Activated naive CD4-positive, alpha-beta T cell treated with Interleukin-2 at 50 U/mL for 16 hours (primary cell): ENCODE results near the gene CBARP.
"Not testable (repeated sequence)": the region's sequence is repeated elsewhere in the genome, so short reads cannot be mapped to it uniquely, and the experiment has no call there.

ENCODE experiments used
- DNase-seq: peaks from one replicate; pipeline ENCODE4 v3.0.0-alpha.2; 2020

CBARP gene

DNA sequence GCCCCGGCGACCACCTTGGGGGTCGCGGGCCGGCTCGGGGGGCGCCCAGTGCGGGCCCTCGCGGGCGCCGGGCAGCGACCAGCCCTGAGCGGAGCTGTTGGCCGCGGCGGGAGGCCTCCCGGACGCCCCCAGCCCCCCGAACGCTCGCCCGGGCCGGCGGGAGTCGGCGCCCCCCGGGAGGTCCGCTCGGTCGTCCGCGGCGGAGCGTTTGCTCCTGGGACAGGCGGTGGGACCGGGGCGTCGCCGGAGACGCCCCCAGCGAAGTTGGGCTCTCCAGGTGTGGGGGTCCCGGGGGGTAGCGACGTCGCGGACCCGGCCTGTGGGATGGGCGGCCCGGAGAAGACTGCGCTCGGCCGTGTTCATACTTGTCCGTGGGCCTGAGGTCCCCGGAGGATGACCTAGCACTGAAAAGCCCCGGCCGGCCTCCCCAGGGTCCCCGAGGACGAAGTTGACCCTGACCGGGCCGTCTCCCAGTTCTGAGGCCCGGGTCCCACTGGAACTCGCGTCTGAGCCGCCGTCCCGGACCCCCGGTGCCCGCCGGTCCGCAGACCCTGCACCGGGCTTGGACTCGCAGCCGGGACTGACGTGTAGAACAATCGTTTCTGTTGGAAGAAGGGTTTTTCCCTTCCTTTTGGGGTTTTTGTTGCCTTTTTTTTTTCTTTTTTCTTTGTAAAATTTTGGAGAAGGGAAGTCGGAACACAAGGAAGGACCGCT, 31.5 kb downstream of the CBARP start:
- DNase-seq: peak; percentile 10

DNA sequence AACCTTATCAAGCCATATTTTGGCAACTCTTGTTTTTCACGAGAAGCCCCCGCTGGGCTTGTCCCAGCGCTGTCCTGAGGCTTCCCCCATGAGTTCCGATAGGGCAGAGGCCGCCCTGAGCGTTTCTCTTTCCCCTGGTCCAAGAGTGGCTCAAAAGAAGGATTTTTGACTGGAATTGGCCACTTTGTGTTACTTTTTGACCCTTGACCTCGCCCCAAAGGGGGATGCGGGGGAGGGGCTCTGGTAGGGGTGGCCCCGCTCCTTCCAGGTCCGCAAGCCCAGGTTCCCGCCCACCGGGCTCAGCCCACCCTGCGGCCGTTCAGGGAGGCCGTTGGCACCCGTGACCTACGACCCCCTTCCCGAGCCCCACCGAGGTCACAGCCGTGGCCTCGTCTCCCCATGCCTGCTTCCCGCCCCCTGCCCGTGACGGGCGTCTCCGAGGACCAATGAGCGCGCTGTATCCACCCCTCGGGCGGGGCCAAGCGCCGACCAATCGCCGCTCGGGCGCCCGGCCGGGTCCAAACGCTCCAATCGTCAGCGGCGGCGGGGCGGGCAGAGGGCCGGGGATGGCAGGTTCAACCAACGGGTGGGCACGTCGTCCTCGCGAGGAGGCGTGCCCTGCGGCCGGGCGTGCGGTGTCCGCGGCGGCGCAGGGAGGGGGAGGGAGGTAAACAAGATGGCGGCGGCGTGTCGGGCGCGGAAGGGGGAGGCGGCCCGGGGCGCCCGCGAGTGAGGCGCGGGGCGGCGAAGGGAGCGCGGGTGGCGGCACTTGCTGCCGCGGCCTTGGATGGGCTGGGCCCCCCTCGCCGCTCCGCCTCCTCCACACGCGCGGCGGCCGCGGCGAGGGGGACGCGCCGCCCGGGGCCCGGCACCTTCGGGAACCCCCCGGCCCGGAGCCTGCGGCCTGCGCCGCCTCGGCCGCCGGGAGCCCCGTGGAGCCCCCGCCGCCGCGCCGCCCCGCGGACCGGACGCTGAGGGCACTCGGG, 32.4 kb downstream of the CBARP start, which contains the start of gene STK11:
Gene STK11 (plus strand): TSS at position 665 of the 986 bp plus-strand sequence. CDS start 1,136 bp downstream, outside the sequence.
- peak; percentile 100 for DNase-seq

DNA sequence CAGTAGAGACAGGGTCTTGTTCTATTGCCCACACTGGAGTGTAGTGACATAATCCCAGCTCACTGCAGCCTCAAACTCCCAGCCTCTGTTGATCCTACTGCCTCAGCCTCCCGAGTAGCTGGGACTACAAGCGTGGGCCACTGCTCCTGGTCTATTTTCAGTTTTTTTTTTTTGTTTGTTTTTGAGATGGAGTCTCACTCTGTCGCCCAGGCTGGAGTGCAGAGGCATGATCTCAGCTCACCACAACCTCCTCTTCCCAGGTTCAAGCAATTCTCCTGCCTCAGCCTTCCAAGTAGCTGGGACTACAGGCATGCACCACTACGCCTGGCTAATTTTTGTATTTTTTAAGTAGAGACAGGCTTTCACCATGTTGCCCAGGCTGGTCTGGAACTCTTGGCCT, 37.2 kb downstream of the CBARP start:
- DNase-seq: not testable (repeated sequence)

DNA sequence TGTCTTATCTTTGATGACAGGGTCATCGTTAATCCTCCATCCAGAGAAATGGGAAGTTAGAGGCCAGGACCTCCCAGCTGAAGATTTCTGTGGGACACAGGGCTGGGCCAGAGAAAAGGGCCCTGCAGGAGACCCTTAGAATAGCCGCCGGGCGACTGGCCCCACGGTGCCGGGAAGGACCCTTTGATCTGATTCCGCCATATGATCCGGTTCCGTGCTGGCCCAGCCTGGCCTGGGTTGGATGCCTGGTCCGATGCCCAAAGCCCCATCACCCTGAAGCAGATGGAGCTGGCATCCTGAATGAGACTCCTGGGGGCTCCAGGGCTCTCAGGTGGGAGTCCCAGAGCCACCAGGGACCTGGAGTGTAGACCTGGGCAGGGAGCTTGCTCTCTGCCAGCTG, 38.3 kb downstream of the CBARP start:
- no peak for DNase-seq

DNA sequence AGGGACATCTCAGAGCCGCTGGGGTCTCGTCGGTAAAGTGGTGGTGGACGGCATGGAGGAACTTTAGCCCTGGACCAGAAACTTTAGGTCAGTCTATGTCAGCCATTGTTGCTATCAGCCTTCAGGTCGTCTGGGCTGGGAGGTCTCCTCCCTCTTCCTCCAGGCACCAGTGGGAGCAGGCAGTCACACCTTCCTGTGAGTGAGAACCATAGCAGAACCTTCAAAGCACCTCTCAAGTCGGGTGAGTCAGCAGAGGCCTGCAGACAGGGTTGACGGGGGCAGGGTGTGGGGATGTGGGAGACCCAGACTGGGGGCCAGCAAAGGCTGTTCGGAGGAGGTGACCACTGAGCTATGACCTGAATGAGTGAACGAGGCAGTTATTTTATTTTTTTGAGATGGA, 48.4 kb downstream of the CBARP start:
- DNase-seq: peak; percentile 62

DNA sequence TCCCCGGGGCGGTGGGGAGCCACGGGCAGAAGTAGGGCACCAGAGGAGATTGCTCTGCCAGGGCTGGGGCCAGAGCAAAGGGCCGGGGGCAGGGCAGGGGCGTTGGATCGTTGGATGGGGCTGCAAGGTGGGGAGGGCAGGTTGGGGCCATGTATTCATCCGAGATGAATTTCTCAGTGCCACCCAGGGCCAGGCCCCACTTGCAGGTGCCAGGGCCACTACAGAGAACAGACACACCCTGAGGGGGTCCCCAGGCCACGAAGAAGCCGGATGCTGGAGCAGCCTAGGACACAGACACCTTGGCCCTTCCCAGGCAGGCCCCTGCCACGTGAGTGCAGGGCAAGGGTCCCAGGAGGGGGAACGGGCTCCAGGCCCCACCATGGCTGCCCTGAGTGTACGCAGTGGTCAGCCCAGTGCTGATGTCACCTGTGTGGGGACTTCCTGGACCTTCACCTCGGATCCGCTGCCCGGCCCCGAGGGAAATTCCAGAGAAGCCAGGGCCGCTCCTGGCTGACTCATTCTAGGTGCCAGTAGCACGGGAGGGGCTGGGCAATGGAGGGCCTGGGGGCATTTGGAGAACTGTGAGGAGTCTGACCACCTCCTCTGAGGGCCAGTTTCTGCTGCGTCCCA, 54.1 kb downstream of the CBARP start:
- no peak for DNase-seq

DNA sequence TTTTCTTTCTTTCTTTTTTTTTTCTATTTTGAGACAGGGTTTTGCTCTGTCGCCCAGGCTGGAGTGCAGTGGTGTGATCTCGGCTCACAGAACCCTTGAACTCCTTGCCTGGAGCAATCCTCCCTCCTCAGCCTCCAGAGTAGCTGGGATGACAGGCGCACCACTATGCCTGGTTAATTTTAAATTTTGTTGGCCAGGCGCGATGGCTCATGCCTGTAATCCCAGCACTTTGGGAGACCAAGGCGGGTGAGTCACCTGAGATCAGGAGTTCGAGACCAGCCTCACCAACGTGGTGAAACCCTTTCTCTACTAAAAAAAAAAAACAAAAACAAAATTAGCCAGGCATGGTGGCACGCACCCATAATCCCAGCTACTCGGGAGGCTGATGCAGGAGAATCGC, 55.1 kb downstream of the CBARP start:
- DNase-seq: no peak

DNA sequence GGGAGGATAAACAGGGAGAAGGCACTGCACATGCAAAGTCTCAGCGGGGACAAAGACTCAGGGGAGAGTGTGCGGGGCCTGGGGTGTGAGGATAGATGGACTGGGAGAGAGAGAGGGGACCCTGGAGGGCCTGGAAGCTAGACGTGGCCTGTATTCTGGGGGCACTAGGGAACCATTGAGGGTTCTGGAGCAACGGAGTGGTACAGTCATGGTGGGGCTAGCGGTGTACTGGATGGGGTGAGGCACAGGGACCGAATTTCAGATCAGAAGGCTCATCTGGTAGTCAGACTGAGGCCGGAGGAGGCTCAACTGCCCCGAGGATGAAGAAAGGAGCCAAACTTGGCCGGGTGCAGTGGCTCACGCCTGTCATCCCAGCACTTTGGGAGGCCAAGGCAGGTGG, 55.7 kb downstream of the CBARP start:
- no peak for DNase-seq

DNA sequence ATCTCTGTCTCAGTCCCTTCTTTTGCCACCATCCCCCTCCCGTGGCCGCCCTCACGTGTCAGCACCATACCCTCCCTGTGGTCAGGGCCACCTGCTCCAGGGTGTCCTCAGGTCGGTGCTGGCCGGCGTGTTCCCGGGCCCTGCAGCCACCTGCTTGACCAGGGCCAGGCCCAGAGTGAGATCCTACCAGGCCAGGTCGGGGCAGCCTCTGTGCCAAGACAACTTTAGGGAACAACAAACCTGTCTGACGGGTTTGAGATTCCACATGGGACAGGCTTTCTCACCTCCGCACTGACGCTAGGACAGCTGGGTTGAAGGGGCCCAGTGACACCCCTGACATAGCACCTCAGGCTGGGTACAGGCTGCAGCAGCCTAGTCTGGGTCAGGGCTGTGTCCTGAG, 56.2 kb downstream of the CBARP start:
- DNase-seq: no peak
